Kidney (tissue), 14 donors: ENCODE results near the gene RGS13. TPM values are rescaled to one million over a fixed set of nuclear protein-coding genes. Genes with fewer than 3 reads are reported as not detected.
"Not testable (repeated sequence)": the region's sequence is repeated elsewhere in the genome, so short reads cannot be mapped to it uniquely, and the experiment has no call there.

Source experiments
- DNase-seq, 5 donors: peaks; one replicate each; pipeline ENCODE4 v3.0.0-alpha.2; 2013 to 2020
- FAIRE-seq: peaks from 2 replicates; lab custom pipeline; 2012; peaks lifted over from hg19 to GRCh38; lab: Jason Lieb, UNC
- H3K27ac ChIP-seq, 2 donors: one replicate each; pipeline ENCODE4 v1.7.0; 2013; ENCODE audit warnings: low read depth in 2 of 2, low read length in 2 of 2, inconsistent platforms in 1 of 2
- H3K27me3 ChIP-seq: one replicate; pipeline ENCODE4 v1.7.1; 2013; ENCODE audit warnings: low read length, inconsistent platforms; ENCODE audit not compliant: control insufficient read depth, insufficient read depth
- H3K36me3 ChIP-seq, 3 donors: one replicate each; pipeline versions ENCODE4 v1.7.0 to v1.7.1; 2013; ENCODE audit warnings: low read length in 3 of 3, control low read depth in 1 of 3, inconsistent platforms in 1 of 3; ENCODE audit not compliant: insufficient read depth in 3 of 3, control insufficient read depth in 2 of 3
- H3K4me1 ChIP-seq, 3 donors: one replicate each; pipeline versions ENCODE4 v1.7.0 to v1.7.1; 2013; ENCODE audit warnings: low read length in 3 of 3, inconsistent platforms in 1 of 3, low read depth in 1 of 3; ENCODE audit not compliant: control insufficient read depth in 2 of 3, insufficient read depth in 2 of 3
- H3K4me3 ChIP-seq, 3 donors: one replicate each; pipeline versions ENCODE4 v1.7.0 to v1.8.1; 2013; ENCODE audit warnings: low read length in 3 of 3, control low read depth in 1 of 3, inconsistent platforms in 1 of 3
- H3K9ac ChIP-seq, 3 donors: one replicate each; pipeline versions ENCODE4 v1.7.0 to v1.7.1; 2013; ENCODE audit warnings: low read length in 3 of 3, control low read depth in 1 of 3, inconsistent platforms in 1 of 3
- H3K9me3 ChIP-seq, 3 donors: one replicate each; pipeline versions ENCODE4 v1.7.0 to v1.7.1; 2013; ENCODE audit warnings: low read length in 3 of 3, control low read depth in 1 of 3, inconsistent platforms in 1 of 3; ENCODE audit not compliant: control insufficient read depth in 2 of 3, insufficient read depth in 1 of 3
- CTCF ChIP-seq: IDR thresholded peaks from 3 replicates; pipeline ENCODE4 v1.5.1; 2012; ENCODE audit warnings: mild to moderate bottlenecking, moderate library complexity, borderline replicate concordance; ENCODE audit not compliant: insufficient read depth; ENCODE audit errors: extremely low read depth
- intact Hi-C: fragments of 100-400 bp; cut with DNase I; formaldehyde crosslinking; loops from one replicate; pipeline ENCODE4 v1.11.1; 2022
- polyA plus RNA-seq: library from polyadenylated mRNA; stranded (reverse); fragments of 350-450 nt; fragmentation: Illumina TruSeq; extraction: RNeasy Lipid Tissue Mini Kit (QIAGEN cat#74804); gene quantifications from one replicate; pipeline ENCODE4 v1.2.3, GENCODE V29; 2014; ENCODE audit warnings: low read depth, low replicate concordance; ENCODE audit not compliant: insufficient read depth
- total RNA-seq: library from RNA; stranded (reverse); fragmentation: NEBNext Ultra II Directional; extraction: Animal tissue kit (Norgen Biotek cat#: 25700); gene quantifications from one replicate; pipeline ENCODE4 v1.2.1, GENCODE V29; 2021
- donor health status: control.
- donor health status: control.
- donor health status: control.
- donor health status: control.
- donor health status: control.
- donor health status: DM: yes; HTN: yes; CAD: no.
- donor health status: Normal renal cell carcinoma (clear cell type).

Gene RGS13
- total and polyA plus RNA-seq, 2 donors from 2014 or later = 2.1 TPM; not detected in 1

DNA sequence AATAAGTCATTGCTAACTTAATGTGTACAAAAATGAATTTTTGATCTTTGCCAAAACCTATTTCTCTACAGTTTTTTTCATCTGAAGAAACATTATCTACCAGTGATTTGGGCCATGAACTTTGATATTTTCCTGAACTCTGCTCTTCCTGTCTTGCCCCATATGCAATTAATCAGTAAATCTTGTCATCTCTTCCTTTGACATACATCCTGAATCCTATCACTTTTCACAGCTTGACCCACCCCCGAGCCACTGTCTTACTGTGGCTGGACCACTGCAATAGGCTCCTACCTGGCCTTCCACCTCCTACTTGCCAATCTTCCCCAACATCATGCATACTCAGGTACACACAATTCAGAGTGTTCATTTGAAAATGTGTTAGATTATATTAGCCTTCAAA lies 46.4 kb downstream of the RGS13 start:
- Histone ChIP-seq H3K9ac (no peak overlapping the region), H3K4me3 (no peak overlapping the region), H3K9me3 (no peaks in the 10 kb centered on the region), H3K36me3 (no peaks in the 10 kb centered on the region), H3K27ac (no peak overlapping the region), H3K4me1 (no peaks in the 10 kb centered on the region), H3K27me3 (no peaks in the 10 kb centered on the region)
- DNase-seq (no peak), FAIRE-seq (no peak)
- TF ChIP-seq CTCF = no peak
- intact Hi-C loops = no loop called here

- H3K27ac ChIP-seq, DNase-seq, H3K36me3 ChIP-seq, intact Hi-C loops, H3K4me1 ChIP-seq, H3K4me3 ChIP-seq, FAIRE-seq, H3K9ac ChIP-seq, H3K9me3 ChIP-seq, H3K27me3 ChIP-seq: not testable (repeated sequence)
Measured at GRCh38 chr1:192683081-192683480, 47.1 kb downstream of the RGS13 start.

DNA sequence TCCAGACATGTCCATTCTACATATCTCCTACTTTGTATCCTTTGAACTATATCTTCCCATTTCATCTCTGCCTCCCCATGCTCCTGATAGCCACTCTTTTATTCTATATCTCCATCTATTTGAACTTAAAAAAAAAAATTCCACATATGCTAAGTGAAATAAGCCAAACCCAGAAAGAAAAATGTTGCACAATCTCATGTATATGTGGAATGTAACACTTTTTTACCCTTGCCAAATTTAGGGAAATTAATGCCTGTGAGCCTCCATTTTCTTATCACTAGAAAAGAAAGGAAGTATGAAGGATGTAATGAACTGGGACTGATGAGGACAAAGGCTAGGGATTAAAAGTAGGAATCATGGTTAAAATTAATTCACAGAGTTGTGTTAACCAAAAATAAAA lies 53.5 kb downstream of the RGS13 start:
- no peak for FAIRE-seq
- H3K9ac ChIP-seq = no peak overlapping the region
- H3K36me3 ChIP-seq = no peaks in the 10 kb centered on the region
- no peak overlapping the region for H3K4me3 ChIP-seq
- intact Hi-C loops = no loop called here
- no peaks in the 10 kb centered on the region for H3K9me3 ChIP-seq
- no peak for DNase-seq
- no peak overlapping the region for H3K27ac ChIP-seq
- no peaks in the 10 kb centered on the region for H3K4me1 ChIP-seq
- H3K27me3 ChIP-seq = no peaks in the 10 kb centered on the region
- TF ChIP-seq CTCF = no peak

DNA sequence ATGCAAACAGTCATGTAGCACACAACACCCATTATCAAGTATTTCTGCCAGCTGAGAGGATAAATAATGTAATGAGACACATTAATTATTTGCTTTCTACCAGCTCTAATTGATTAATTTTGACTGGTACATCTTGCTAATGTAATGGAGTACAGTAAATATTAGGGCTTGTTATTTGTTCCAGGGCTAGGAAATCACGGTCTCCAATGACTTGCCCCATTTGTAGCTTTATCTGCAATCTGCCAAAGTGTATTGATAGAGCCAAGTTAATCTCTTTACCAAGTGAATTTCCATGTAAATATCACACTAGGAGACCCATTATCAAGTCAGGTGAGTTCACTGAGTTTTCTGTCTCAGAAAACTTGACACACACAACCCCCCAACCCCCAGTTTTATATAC lies 55.1 kb downstream of the RGS13 start:
- intact Hi-C loops = no loop called here
- FAIRE-seq = no peak
- H3K4me3 ChIP-seq = no peak overlapping the region
- no peak for DNase-seq
- no peak overlapping the region for H3K9ac ChIP-seq
- H3K27ac ChIP-seq = no peak overlapping the region
- H3K4me1 ChIP-seq = no peaks in the 10 kb centered on the region
- no peaks in the 10 kb centered on the region for H3K27me3 ChIP-seq
- no peaks in the 10 kb centered on the region for H3K9me3 ChIP-seq
- TF ChIP-seq CTCF = no peak
- H3K36me3 ChIP-seq = no peaks in the 10 kb centered on the region
